Mesendoderm (in vitro differentiated cells): ENCODE measurements around the gene SMURF2.

ENCODE experiments used
- DNase-seq: peaks from one replicate; pipeline ENCODE4 v3.0.0; 2013
- H2AK5ac ChIP-seq: 2 replicates; pipeline ENCODE4 v1.6.1; 2013; ENCODE audit warnings: low read length, inconsistent platforms
- H2BK120ac ChIP-seq: 2 replicates; pipeline ENCODE4 v1.6.1; 2013; ENCODE audit warnings: low read depth, mild to moderate bottlenecking, low read length, moderate library complexity, mixed read lengths
- H2BK15ac ChIP-seq: replicated peaks from 2 replicates; pipeline ENCODE4 v1.6.1; 2013; ENCODE audit warnings: low read depth, mild to moderate bottlenecking, moderate library complexity
- H2BK5ac ChIP-seq: 2 replicates; pipeline ENCODE4 v1.6.1; 2013; ENCODE audit warnings: low read length, inconsistent platforms
- H3K18ac ChIP-seq: 2 replicates; pipeline ENCODE4 v1.6.1; 2013; ENCODE audit warnings: mild to moderate bottlenecking, low read length, mixed read lengths
- H3K23ac ChIP-seq: one replicate; pipeline ENCODE4 v1.6.1; 2013; ENCODE audit warnings: low read length
- H3K27ac ChIP-seq: 2 replicates; pipeline ENCODE4 v1.5.1; 2013; ENCODE audit warnings: low read depth, mild to moderate bottlenecking, inconsistent platforms, low read length, moderate library complexity
- H3K27me3 ChIP-seq: 2 replicates; pipeline ENCODE4 v1.6.1; 2013; ENCODE audit warnings: low read length, control low read depth, mild to moderate bottlenecking, inconsistent platforms; ENCODE audit not compliant: insufficient read depth, poor library complexity
- H3K36me3 ChIP-seq: 2 replicates; pipeline ENCODE4 v1.6.1; 2013; ENCODE audit warnings: low read length, inconsistent platforms; ENCODE audit not compliant: control insufficient read depth, insufficient read depth
- H3K4ac ChIP-seq: one replicate; pipeline ENCODE4 v1.6.1; 2013; ENCODE audit warnings: low read depth, mild to moderate bottlenecking, low read length, moderate library complexity
- H3K4me1 ChIP-seq: 2 replicates; pipeline ENCODE4 v1.6.1; 2013; ENCODE audit warnings: low read depth, low read length, inconsistent platforms; ENCODE audit not compliant: control insufficient read depth
- H3K4me2 ChIP-seq: 2 replicates; pipeline ENCODE4 v1.6.1; 2013; ENCODE audit warnings: low read length
- H3K4me3 ChIP-seq: 2 replicates; pipeline ENCODE4 v1.5.1; 2013; ENCODE audit warnings: mild to moderate bottlenecking, low read length
- H3K56ac ChIP-seq: one replicate; pipeline ENCODE4 v1.6.1; 2013; ENCODE audit warnings: low read length
- H3K79me1 ChIP-seq: 2 replicates; pipeline ENCODE4 v1.6.1; 2013; ENCODE audit warnings: low read length, inconsistent platforms
- H3K79me2 ChIP-seq: 2 replicates; pipeline ENCODE4 v1.6.1; 2013; ENCODE audit warnings: mild to moderate bottlenecking, low read length; ENCODE audit not compliant: control insufficient read depth, insufficient read depth
- H3K9ac ChIP-seq: 2 replicates; pipeline ENCODE4 v1.6.1; 2013; ENCODE audit warnings: low read length, inconsistent platforms
- H4K5ac ChIP-seq: one replicate; pipeline ENCODE4 v1.6.1; 2013; ENCODE audit warnings: low read length
- H4K8ac ChIP-seq: one replicate; pipeline ENCODE4 v1.6.1; 2013; ENCODE audit warnings: low read depth, mild to moderate bottlenecking, control low read depth, low read length, moderate library complexity
- WGBS: extraction: QIAGEN DNeasy Blood & Tissue Kit; methylation state at CpG from one replicate; pipeline ENCODE4 v1.1.7; 2013; ENCODE audit warnings: low lambda C conversion rate, missing lambda C conversion rate; ENCODE audit not compliant: insufficient coverage; ENCODE audit errors: extremely low coverage; 5-methylcytosine and 5-hydroxymethylcytosine counted together

SMURF2 gene

GRCh38 chr17:64687376-64687775 is 25.3 kb upstream of the SMURF2 start:
- Histone ChIP-seq H3K36me3 (no peaks in the 10 kb centered on the region), H2BK15ac (no peak overlapping the region), H3K79me2 (no peaks in the 10 kb centered on the region), H3K56ac (no peak overlapping the region), H4K8ac (no peak overlapping the region), H2AK5ac (no peak overlapping the region), H2BK120ac (no peak overlapping the region), H3K4me2 (no peak overlapping the region), H3K4me3 (no peak overlapping the region), H3K23ac (no peak overlapping the region), H2BK5ac (no peak overlapping the region), H3K27me3 (no peaks in the 10 kb centered on the region), H3K4me1 (no peaks in the 10 kb centered on the region), H3K79me1 (no peaks in the 10 kb centered on the region), H3K4ac (no peak overlapping the region), H4K5ac (no peak overlapping the region), H3K9ac (no peak overlapping the region), H3K18ac (no peak overlapping the region), H3K27ac (no peak overlapping the region)
- no CpG with 5 or more reads among the region's 4 CpGs for WGBS
- no peak for DNase-seq

- H3K4me3 ChIP-seq, result no peak overlapping the region
- no peak overlapping the region for H3K9ac ChIP-seq
- H2BK15ac ChIP-seq, result no peak overlapping the region
- no peak overlapping the region for H3K18ac ChIP-seq
- no peak overlapping the region for H3K4ac ChIP-seq
- WGBS, result no CpG with 5 or more reads among the region's 2 CpGs
- H3K79me1 ChIP-seq, result no peaks in the 10 kb centered on the region
- H2AK5ac ChIP-seq, result no peak overlapping the region
- H2BK5ac ChIP-seq, result no peak overlapping the region
- H3K23ac ChIP-seq, result no peak overlapping the region
- no peak overlapping the region for H4K5ac ChIP-seq
- H3K27me3 ChIP-seq, result no peaks in the 10 kb centered on the region
- no peaks in the 10 kb centered on the region for H3K79me2 ChIP-seq
- no peak overlapping the region for H3K56ac ChIP-seq
- no peak for DNase-seq
- no peak overlapping the region for H2BK120ac ChIP-seq
- no peaks in the 10 kb centered on the region for H3K36me3 ChIP-seq
- no peak overlapping the region for H4K8ac ChIP-seq
- no peak overlapping the region for H3K27ac ChIP-seq
- no peaks in the 10 kb centered on the region for H3K4me1 ChIP-seq
- H3K4me2 ChIP-seq, result no peak overlapping the region
These were observed 24.6 kb upstream of the SMURF2 start for GRCh38 chr17:64686705-64687104.

- no peaks in the 10 kb centered on the region for H3K36me3 ChIP-seq
- no peak overlapping the region for H3K4me2 ChIP-seq
- H3K79me2 ChIP-seq, result no peaks in the 10 kb centered on the region
- no peak overlapping the region for H3K9ac ChIP-seq
- no peak overlapping the region for H2AK5ac ChIP-seq
- H3K79me1 ChIP-seq, result no peaks in the 10 kb centered on the region
- no peak overlapping the region for H3K4me3 ChIP-seq
- H3K4ac ChIP-seq, result no peak overlapping the region
- H2BK120ac ChIP-seq, result no peak overlapping the region
- no peak overlapping the region for H3K27ac ChIP-seq
- no peak overlapping the region for H2BK5ac ChIP-seq
- DNase-seq, result no peak
- H3K56ac ChIP-seq, result no peak overlapping the region
- no CpG with 5 or more reads among the region's 9 CpGs for WGBS
- H2BK15ac ChIP-seq, result no peak overlapping the region
- no peaks in the 10 kb centered on the region for H3K4me1 ChIP-seq
- H4K5ac ChIP-seq, result no peak overlapping the region
- H3K23ac ChIP-seq, result no peak overlapping the region
- no peaks in the 10 kb centered on the region for H3K27me3 ChIP-seq
- no peak overlapping the region for H3K18ac ChIP-seq
- no peak overlapping the region for H4K8ac ChIP-seq
These were observed 23.6 kb upstream of the SMURF2 start for GRCh38 chr17:64685705-64686104.

GRCh38 chr17:64683796-64684195 is 21.7 kb upstream of the SMURF2 start:
- Histone ChIP-seq H3K4me1 (no peaks in the 10 kb centered on the region), H3K56ac (no peak overlapping the region), H3K36me3 (no peaks in the 10 kb centered on the region), H3K23ac (no peak overlapping the region), H2BK15ac (no peak overlapping the region), H3K79me2 (no peaks in the 10 kb centered on the region), H4K5ac (no peak overlapping the region), H3K18ac (no peak overlapping the region), H2BK120ac (no peak overlapping the region), H3K27me3 (no peaks in the 10 kb centered on the region), H3K27ac (no peak overlapping the region), H3K79me1 (no peaks in the 10 kb centered on the region), H3K4me3 (no peak overlapping the region), H2BK5ac (no peak overlapping the region), H3K4ac (no peak overlapping the region), H3K9ac (no peak overlapping the region), H2AK5ac (no peak overlapping the region), H4K8ac (no peak overlapping the region), H3K4me2 (no peak overlapping the region)
- no CpG with 5 or more reads among the region's 2 CpGs for WGBS
- DNase-seq, result no peak

- no peaks in the 10 kb centered on the region for H3K79me1 ChIP-seq
- no peak overlapping the region for H3K27ac ChIP-seq
- no peak for DNase-seq
These were observed 20.4 kb upstream of the SMURF2 start for GRCh38 chr17:64682261-64683181.

More at GRCh38 chr17:64682261-64683181, 20.4 kb upstream of the SMURF2 start:
- Histone ChIP-seq H2BK5ac (no peak overlapping the region), H3K4me3 (no peak overlapping the region), H4K5ac (no peak overlapping the region), H4K8ac (no peak overlapping the region), H2BK120ac (no peak overlapping the region), H3K56ac (no peak overlapping the region), H3K36me3 (no peaks in the 10 kb centered on the region), H3K79me2 (no peaks in the 10 kb centered on the region), H3K9ac (no peak overlapping the region), H3K18ac (no peak overlapping the region), H3K4me2 (no peak overlapping the region), H2BK15ac (no peak overlapping the region), H3K23ac (no peak overlapping the region), H2AK5ac (no peak overlapping the region), H3K4me1 (no peaks in the 10 kb centered on the region), H3K4ac (no peak overlapping the region), H3K27me3 (no peaks in the 10 kb centered on the region)
- no CpG with 5 or more reads among the region's 12 CpGs for WGBS
